Islet precursor cell (in vitro differentiated cells): ENCODE measurements around the gene BTBD2.

ENCODE experiments used
- DNase-seq: peaks from one replicate; pipeline ENCODE4 v3.0.0-alpha.2; 2018

The BTBD2 gene

DNA sequence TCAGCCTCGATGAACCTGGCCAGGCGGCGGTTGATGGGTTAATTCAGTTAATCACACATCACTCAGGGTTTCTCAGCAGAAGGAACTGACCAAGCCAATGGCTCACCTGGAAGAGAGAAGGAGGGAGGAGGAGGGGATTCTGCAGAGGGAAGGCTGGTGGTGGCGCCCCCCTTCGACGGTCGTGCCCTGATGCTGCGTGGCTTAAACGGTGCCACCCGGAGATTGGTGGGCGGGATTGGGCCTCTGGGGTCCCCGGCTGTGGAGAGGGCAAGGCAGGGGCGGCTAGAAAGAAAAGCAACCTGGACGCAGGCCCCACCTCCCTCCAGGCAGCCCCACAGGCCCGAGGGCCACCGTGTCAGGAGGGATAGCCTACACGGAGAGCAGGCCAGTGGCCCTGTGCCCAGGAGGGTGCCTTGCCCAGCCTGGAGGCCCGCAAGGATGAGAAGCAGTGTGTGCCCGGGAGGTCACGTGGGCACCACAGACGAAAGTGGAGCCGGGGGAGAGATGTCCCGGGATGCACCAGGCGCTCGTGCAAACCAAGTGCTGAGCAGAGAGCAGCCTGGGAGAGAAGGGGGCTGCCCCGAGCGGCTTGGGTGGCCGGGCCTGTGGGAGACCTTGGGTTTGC is 58.5 kb downstream of the BTBD2 start:
- DNase-seq = no peak

GRCh38 chr19:1956122-1956494 is 59.4 kb downstream of the BTBD2 start:
- no peak for DNase-seq

DNA sequence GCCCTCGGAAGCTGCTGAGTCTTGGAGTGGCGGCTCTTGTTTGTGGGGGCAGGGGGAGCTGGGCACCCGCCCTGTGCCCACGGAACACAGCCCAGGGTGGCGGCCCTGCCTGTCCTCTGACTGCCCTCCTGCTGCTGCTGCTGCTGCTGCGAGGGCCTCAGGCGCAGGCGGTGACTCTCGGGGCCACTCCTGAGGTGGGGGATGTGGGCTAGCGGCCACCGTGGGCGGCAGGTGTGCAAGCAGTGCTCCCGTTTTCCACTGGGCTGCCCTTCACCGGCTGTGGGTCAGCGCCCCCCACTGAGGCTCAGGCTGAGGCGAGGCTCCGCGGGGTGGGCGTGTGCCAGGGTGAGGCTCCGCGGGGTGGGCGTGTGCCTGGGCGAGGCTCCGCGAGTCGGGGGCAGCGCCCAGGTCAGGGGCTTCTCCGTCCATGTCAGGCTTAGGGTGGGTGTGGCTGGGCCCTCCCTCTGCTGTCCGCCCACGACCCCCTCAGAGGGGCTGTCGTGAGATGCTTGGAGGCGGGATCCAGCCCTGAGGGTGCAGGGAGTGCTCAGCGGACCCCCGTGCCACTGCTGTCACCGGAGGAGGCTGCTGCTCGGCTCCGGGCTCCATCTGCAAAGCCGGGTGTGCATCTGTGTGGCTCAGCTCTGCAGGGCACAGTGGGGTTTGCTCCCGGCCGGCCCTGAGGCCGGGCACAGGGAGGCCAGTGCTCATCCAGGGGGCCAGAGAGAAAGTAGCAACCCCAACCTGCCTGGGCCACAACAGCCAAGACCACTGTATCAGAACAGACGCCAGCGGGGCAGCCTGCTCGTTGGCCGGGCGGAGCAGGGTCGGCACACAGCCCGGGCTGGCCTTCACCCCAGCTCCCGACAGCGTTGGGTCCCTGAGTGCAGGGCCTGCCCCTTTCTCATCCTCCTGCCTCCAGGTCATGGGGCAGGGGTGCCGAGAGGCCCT is 60.1 kb downstream of the BTBD2 start:
- no peak for DNase-seq

GRCh38 chr19:1954532-1954933 is 61.0 kb downstream of the BTBD2 start:
- DNase-seq = no peak

- DNase-seq = no peak
These were observed 61.9 kb downstream of the BTBD2 start for GRCh38 chr19:1953441-1954094.

DNA sequence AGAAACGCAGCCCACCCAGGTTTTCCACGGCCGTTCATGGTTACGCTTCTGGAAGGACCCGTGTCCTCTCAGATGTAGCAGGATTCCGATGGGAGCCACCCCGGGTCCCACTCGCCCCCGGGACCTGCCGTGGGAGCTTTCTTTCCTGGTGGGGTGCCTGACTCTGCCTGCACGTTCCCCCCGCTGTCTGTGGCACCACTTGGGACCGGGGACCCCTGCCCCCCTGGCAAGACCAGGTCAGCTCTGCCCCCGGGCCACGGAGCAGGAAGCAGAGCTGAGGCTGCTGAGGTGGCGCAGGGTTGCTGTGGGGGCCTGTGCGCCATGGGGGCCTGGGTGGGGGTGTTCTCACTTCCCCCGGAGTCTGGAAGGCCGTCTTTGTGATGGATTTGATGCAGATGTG is 62.5 kb downstream of the BTBD2 start:
- DNase-seq = no peak

GRCh38 chr19:1952635-1953034 is 62.9 kb downstream of the BTBD2 start:
- DNase-seq = no peak

DNA sequence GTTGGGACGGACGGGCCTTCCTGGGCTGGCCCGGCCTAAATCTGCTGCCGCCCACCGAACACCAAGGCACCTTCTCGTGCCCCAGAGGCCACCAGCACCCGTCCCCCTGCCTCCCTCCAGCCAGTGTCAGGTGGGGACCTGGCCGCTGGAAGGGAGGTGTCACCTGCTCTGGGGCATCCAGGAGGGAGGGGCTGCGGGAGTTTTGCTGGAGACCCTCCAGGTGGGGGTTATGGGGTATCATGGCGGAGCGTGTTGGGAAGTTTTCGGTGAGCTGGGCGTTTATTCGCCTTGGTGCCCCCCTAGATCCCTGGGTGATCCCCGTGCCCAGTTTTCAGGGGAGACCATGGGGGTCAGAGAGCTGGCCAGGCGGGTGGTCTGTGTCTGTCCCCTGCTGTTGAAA is 64.9 kb downstream of the BTBD2 start:
- no peak for DNase-seq

GRCh38 chr19:1949304-1950101 is 66.0 kb downstream of the BTBD2 start:
- DNase-seq = no peak

GRCh38 chr19:1947651-1948209 is 67.8 kb downstream of the BTBD2 start:
- no peak for DNase-seq

DNA sequence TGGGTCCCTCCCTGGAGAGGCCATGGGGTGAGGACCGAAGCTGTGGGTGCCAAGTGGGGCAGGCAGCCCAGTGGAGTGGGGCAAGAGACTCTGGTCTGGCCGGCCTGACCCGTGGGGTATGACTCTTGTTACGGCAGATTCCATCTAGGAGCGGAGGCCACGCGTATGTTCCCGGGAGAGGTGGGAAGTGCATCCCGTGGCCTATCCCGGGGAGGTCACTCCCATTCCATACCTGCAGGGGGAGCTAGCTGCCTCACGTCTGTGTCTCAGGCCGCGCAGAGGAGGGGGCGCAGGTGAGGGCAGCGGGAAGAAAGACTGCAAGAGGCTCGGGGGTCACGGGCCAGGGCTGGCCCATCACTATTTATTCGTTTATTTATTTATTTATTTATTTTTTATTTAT is 69.6 kb downstream of the BTBD2 start:
- peak; percentile 88 for DNase-seq

- no peak for DNase-seq
These were observed 70.5 kb downstream of the BTBD2 start for GRCh38 chr19:1944916-1945561.

GRCh38 chr19:1944088-1944915 is 71.2 kb downstream of the BTBD2 start:
- no peak for DNase-seq

GRCh38 chr19:1943661-1944087 is 71.8 kb downstream of the BTBD2 start:
- DNase-seq = no peak

DNA sequence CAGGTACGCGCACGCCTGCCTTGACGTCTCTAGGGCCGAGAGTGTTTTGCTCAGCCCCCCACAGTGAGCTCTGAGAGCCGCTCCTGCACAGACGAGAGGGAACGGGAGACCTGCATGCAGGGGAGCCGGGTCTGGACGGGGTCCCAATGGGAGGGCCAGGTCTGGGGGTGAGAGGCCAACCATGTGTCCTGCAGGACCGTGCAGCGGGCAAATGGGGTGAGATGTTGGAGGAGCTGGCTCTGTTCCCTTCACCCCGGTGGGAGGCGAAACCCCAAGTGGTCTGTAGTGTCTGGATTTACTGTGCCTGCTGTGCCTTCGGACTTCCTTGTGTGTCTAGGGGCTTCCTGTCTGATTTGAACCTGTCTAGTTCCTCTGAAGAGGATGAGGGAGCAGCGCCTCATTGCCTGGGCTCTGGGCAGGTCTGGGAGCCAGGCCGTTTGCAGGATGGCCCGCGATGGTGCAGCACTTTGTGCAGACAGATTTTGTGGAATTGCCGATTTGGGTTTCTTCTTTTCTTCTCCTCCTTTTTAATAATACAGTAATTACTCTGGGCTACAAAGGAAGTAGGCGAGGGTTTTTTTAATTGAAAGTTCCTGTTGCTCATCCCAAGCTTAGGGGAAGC is 72.5 kb downstream of the BTBD2 start:
- no peak for DNase-seq

GRCh38 chr19:1942078-1942933 is 73.2 kb downstream of the BTBD2 start:
- peak; percentile 95 for DNase-seq

GRCh38 chr19:1941146-1942077 is 74.1 kb downstream of the BTBD2 start, which contains the start of gene CSNK1G2:
Gene CSNK1G2, plus strand, starts transcription at chr19:1941172. Its CDS starts 28,601 bp downstream, at chr19:1969773.
- no peak for DNase-seq

DNA sequence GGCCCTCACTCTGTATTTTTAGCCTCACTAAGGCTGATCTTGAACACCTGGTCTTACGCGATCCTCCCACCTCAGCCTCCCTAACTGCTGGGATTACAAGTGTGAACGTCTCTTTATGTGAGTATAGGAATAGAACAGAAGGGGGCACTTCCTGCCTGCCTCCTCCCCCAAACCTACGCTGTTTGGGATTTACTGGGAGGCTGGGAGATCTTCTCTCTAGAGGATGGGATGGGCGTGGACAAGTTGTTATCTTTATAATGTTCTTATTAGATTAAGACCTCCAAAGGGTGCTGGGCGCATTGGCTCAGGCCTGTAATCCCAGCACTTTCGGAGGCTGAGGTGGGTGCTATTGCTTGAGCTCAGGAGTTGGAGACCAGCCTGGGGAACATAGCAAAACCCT is 77.4 kb downstream of the BTBD2 start:
- no peak for DNase-seq
